GM18498 (cell line): Measurements from ENCODE around the gene RNASE1.

Experiments used
- ATAC-seq: cut with Tn5 transposase; IDR thresholded peaks from one replicate; pipeline ENCODE4 v1.9.1; 2021; ENCODE audit warnings: mild to moderate bottlenecking, moderate library complexity; ENCODE audit not compliant: unreplicated experiment

The RNASE1 gene

GRCh38 chr14:20808162-20808483 is 5.5 kb upstream of the RNASE1 start:
- no peak for ATAC-seq

GRCh38 chr14:20807304-20808161 is 4.9 kb upstream of the RNASE1 start:
- ATAC-seq: no peak

DNA sequence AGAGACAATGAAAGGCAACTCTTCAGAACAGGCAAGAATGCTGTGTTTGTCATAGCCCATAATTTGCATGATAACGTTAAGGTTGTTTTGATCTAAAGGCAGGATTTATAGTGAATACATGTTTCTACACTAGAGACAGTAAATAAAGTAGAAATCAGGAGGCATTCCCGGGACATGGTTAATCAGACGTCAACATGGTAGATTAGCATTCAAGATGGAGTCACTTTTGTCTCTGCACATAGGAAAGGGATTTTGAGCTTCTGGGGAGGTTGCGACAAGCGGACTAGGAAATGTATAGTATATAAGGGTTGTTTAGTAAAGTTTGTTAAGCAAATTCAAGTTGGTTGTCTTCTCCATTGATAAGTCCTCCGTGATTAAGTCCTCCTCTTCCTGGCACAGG is 2.8 kb upstream of the RNASE1 start:
- no peak for ATAC-seq

DNA sequence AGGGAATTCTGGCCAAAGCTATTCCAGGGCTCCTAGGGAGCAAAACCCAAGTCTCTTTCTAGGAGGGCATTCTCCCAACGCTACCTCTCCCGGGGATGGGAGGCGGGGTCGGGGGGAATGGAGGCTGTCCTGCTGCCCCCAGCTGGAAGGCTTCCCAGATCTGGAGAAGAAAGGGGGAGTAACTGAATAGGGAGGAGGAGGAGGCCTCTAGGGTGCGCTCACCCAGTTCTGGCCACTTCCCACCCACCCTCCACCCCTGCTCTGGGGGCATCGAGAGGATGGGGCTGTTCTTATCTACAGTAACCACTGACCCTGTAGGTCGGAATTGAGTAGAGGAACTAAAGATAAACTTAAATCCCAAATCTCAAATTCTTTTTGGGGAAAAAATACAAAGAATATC is 579 bp upstream of the RNASE1 start:
- no peak for ATAC-seq

GRCh38 chr14:20801726-20802125 is 918 bp downstream of the RNASE1 start:
- no peak for ATAC-seq

DNA sequence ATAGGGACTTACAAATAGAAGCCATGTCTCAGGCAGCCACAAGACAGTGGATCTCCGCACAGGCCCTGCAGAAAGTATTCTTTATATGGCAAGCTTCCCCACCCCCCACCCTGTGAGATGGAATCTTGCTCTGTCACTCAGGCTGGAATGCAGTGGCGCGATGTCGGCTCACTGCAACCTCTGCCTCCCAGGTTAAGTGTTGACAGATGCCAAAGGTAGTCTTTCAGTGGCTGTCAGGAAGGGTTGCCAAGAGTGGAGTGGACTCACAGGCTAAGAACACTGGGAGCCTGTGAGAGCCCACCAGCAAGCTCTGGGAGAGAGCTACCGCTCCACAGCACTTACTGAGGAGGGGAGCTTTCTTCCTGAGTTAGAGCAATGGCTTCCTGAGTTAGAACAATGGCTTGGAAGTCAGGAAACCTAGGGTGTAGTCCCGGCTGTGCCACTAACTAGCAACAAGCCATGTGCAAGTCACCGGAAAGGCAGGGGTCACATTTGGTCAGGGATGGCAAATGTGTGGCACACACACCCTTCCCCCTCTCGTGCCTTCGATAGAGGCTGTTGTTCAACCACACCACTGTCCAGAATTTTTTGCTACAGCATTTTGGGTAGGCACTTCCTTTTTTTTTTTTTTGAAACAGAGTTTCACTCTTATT is 2.6 kb downstream of the RNASE1 start:
- ATAC-seq: no peak

DNA sequence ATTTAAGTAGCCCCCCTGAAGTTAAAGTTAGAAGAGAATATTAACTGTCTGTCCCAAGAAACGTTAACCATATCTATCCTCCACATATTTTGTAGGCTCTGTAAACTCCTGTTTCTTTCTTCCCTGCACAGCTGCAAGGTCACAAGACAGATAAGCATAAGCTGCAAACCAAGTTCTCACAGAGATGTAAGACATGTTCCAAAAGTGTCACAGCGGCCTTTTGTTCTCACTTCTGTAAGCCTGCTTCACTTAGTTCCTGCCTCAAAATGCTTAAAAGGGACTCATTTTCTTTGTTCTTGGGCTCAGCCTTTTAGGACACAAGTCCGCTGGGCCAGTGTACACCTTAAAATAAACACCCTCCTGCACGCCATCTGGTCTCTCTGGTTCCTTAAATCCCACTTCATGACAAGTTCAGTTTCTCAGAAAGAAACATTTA is 3.2 kb downstream of the RNASE1 start:
- ATAC-seq: no peak

DNA sequence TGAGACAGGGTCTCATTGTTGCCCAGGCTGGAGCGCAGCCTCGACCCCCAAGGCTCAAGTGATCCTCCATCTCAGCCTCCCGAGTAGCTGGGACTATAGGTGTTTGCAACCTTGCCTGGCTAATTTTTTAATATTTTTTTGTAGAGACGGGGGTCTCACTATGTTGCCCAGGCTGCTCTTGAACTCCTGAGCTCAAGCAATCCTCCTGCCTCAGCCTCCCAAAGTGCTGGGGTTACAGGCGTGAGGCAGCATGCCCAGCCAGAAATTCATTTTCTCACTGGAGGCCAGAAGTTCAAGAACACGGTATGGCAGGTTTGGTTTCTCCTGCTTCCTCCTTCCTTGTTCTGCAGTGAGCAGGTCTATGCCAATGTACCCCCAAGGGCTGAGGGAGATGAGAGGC is 3.7 kb downstream of the RNASE1 start:
- no peak for ATAC-seq

- ATAC-seq: no peak
These were observed 4.3 kb downstream of the RNASE1 start for GRCh38 chr14:20798318-20798717.

DNA sequence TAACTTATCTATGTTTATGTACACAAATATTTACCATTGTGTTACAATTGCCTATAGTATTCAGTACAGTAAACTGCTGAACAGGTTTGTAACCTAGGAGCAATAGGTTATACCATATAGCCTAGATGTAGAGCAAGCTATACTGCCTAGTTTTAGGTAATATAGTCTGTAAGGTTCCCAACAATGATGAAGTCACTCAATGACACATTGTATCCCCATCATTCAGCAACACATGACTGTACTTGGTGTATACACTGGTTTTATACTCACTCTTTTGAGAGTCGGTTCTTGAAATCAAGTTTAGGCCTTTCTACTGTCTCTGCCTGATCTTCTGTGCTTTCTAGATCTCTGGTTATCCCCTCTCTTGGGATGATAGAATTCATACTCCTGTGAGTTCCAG is 5.5 kb downstream of the RNASE1 start:
- ATAC-seq: no peak

DNA sequence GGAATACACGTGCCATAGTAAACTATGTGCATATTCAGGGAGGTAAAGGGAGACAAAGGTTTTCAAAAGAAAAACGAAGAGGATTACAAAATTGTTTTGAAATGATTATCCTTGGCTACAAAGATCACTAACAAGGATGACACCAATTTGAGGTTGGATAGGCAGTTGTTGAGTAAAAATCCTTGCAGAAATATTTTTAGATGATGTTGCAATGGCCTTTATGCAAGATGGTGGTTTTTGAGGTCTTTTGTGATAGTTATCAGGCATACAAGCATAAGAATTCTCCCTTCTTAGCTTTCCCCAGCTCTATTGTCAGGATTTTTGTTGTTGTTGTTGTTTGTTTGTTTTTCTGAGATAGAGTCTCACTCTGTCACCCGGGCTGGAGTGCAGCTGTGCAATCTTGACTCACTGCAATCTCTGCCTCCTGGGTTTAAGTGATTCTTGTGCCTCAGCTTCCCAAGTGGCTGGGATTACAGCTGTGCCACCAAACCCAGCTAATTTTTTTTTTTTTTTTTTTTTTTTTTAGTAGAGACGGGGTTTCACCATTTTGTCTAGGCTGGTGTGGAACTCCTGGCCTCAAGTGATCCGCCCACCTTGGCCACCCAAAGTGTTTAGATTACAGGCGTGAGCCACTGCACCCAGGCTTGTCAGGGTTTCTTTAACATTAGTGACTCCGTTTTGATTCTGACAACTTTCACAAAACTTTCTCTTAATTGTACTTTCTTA is 7.8 kb downstream of the RNASE1 start:
- ATAC-seq: no peak

GRCh38 chr14:20792556-20792955 is 10.1 kb downstream of the RNASE1 start:
- ATAC-seq: no peak

GRCh38 chr14:20791597-20791996 is 11.0 kb downstream of the RNASE1 start:
- ATAC-seq: no peak

DNA sequence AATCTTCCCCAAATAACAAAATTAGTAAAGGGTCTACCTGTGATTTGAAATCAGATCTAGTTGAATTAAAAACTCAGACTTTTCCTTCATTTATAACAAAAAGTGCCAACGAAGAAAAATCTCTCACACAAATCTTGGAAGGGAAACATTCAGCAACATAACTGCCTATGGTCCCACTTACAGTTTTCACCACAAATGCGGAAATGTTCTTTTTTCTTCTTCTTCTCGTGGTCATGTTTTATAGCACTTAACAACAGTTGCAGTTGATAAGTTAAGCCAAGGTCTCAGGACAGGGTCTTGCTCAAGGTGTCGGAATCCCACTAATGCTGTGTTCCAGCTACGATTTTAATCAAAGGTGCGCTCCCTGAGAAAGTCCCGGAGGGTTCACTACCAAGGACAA is 11.5 kb downstream of the RNASE1 start:
- no peak for ATAC-seq

DNA sequence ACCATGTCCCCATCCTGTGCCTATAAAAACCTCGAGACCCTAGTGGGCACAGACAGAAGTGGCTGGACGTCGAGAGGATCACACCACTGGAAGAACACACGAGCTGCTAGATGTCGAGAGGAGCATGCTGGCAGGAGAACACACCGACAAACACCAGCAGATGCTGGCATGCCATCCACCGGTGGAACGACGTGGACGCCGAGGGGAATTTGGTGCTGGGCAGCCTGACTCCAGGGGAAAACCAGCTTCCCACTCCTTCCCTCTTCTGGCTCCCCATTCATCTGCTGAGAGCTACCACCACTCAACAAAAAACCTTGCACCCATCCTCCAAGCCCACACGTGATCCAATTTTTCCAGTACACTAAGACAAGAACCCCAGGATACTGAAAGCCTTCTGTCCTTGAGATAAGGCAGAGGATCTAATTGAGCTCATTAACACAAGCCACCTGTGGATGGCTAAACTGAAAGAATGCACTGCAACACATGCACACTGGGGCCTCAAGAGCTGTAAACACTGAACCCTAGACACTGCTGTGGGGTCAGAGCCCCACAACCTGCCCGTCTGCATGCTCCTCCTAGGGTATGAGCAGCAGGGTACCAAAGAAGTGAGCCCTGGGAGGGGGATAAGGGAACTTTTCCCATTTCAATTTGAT is 12.1 kb downstream of the RNASE1 start:
- no peak for ATAC-seq

DNA sequence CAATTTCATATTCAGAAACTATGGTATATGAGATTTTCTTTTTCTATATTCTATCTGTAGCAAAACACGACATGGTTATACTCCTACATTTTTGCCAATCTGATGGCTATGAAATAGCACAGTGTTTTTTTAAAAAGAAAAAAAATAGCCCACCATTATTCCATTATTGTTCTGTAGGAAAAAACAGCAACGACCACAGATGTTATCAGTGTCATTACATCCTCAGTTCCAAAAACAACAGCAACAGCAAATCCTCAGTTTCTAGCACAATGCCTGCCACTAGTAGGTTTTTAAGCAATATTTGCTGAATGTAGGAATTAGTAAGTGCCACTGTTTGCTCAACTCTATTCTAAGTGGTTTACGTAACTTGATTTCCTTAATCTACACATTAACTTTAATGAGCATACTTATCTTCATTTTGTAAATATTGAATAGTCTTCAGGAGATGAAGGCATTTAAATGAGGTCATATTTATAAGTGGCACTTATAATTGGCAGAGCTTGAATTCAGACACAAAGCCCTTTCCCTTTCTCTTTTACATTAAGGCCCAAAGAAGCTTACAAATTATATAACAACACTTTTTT is 13.3 kb downstream of the RNASE1 start:
- ATAC-seq: no peak

- ATAC-seq: no peak
These were observed 15.6 kb downstream of the RNASE1 start for GRCh38 chr14:20787025-20787424.

DNA sequence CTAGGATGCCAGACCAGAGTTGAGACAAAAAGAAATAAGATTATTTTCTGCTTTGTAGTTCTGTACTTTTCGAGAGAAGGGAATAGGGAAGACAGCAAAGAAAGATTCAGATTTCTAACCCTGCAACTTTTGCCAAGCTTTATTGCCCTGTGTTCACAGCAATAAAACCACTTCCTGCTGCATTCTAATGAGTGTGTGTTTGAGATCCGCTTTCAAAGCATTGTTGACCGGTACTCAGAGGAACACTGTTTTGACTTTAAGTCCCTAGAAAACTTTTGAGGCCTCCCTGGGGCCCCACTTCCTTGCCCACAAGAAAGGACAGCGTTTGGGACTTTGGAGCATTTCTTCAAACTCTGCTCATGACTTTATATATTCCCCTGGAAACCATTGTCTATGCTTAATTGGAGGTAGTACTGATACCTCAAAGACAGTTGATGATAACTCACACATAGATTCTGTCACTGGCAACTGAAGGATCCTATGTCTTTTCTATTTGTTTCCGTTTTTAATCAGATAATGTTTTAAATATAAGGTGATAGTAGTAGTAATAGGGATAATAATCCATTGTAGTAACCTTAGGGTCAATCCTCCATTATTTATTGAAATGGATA is 20.3 kb downstream of the RNASE1 start:
- peak; percentile 63 for ATAC-seq

DNA sequence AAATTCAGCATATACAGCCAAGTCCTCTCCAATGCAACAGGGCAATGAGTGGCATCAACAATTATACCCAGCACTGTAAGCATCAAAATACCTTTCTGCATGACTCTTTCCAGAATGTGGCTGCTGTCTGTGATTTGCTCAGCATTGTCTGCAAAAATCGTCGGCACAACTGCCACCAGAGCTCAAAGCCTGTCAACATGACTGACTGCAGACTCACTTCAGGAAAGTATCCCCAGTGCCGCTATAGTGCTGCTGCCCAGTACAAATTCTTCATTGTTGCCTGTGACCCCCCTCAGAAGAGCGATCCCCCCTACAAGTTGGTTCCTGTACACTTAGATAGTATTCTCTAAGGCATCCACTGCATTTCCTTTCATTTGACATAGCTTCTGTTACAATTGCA is 20.8 kb downstream of the RNASE1 start:
- no peak for ATAC-seq

DNA sequence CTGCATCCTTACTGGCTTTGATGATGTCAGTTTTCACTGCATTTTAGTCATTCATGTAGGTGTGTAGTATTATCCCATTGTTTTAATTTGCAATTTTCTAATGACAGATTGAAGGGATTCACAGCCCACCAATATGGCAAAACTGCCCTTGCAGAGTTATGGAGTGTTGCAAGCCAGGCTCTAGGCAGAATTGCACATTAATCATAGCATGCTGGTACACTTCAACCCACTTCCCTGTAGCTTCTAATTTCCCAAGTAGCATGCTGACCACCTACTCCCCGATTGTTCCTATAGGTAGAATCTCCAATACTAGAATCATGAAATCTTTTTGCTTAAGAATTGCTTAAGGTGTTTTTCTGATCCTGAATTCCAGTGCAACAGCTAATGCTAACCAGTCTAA is 26.7 kb downstream of the RNASE1 start:
- ATAC-seq: no peak

DNA sequence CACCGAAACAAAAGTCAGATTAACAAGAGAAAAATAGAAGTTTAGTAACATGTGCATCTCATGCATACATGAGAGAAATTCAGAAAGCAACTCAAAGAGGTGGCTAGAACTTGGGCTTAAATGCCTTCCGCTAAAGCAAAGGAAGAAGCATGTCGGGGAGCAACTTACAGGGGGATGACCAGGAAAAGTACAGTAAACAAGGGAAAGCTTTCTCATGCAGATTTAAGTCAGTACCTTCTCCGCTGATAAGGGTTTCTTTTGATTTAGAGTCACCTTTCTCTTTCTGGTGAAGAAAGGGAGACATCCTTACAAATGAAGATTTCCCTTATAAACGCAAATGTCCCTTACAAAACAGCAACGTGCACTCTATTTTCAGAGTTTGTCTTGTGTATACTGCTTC is 27.6 kb downstream of the RNASE1 start:
- no peak for ATAC-seq
